Activated CD4-positive, alpha-beta memory T cell treated with anti-CD3 and anti-CD28 coated beads for 36 hours (primary cell): ENCODE data around the gene WDR76. TPM values are rescaled to one million over a fixed set of nuclear protein-coding genes. Genes with fewer than 3 reads are reported as not detected.
"Not testable (repeated sequence)": the region's sequence is repeated elsewhere in the genome, so short reads cannot be mapped to it uniquely, and the experiment has no call there.

Experiments
- CTCF ChIA-PET: fragments of 350-600 bp; sonication (Branson Sonifier 250); formaldehyde crosslinking; loops from one replicate; lab custom pipeline; 2021; ENCODE audit warnings: antibody characterized with exemption, inconsistent platforms; lab: Charles Lee
- POLR2A ChIA-PET: fragments of 350-600 bp; sonication (Branson Sonifier 250); formaldehyde crosslinking; loops from one replicate; lab custom pipeline; 2021; ENCODE audit warnings: antibody characterized with exemption; lab: Charles Lee
- DNase-seq: peaks from one replicate; pipeline ENCODE4 v3.0.0-alpha.2; 2020
- H3K27ac Mint-ChIP-seq: one replicate; pipeline ENCODE4 v1.8.0; 2021; ENCODE audit warnings: mixed read lengths
- H3K27me3 Mint-ChIP-seq: one replicate; pipeline ENCODE4 v1.8.0; 2021; ENCODE audit warnings: mixed read lengths
- H3K36me3 Mint-ChIP-seq: one replicate; pipeline ENCODE4 v1.8.0; 2021; ENCODE audit warnings: mixed read lengths
- H3K4me1 Mint-ChIP-seq: one replicate; pipeline ENCODE4 v1.8.0; 2021; ENCODE audit warnings: low read depth, mixed read lengths
- H3K4me3 Mint-ChIP-seq: one replicate; pipeline ENCODE4 v1.8.0; 2021; ENCODE audit warnings: mild to moderate bottlenecking, mixed read lengths
- H3K9me3 Mint-ChIP-seq: one replicate; pipeline ENCODE4 v1.8.0; 2021; ENCODE audit warnings: mixed read lengths
- intact Hi-C: fragments of 100-400 bp; cut with micrococcal nuclease; formaldehyde crosslinking; loops from one replicate; pipeline ENCODE4 v1.15.1; 2023
- total RNA-seq, 2 experiments: library from RNA; stranded (reverse); gene quantifications; one replicate each; pipeline ENCODE4 v1.2.3, GENCODE V29; 2021

The WDR76 gene
- total RNA-seq, 2 experiments from 2014 or later = 89.9 to 93.2 TPM

- intact Hi-C loops = loop anchor here (1.0 to 10.0 kb wide), 8 partner anchors 24 to 1580 kb away; partner anchors contain the start of genes CTDSPL2, EIF3J, GOLM2 and HYPK
- POLR2A ChIA-PET = interaction anchor here (1.0 to 1.7 kb wide), 7 partner anchors 12 to 904 kb away, joined by 3 to 17 read pairs (median 5); partner anchors contain the start of genes ELL3, HYPK, SERF2 and SERINC4
- peaks cover 32% of the 10 kb centered on the region for H3K36me3 Mint-ChIP-seq
Observed at GRCh38 chr15:43824302-43825246, 2.2 kb upstream of the WDR76 start, which contains the start of gene MFAP1. Gene MFAP1 (minus strand): TSS chr15:43824690. CDS start chr15:43824569, 121 bp downstream.

GRCh38 chr15:43825305-43825704 is 1.5 kb upstream of the WDR76 start:
- H3K27ac Mint-ChIP-seq = peak overlapping the region; percentile 97
- peaks cover 59% of the 10 kb centered on the region for H3K4me1 Mint-ChIP-seq
- not testable (repeated sequence) for H3K27me3 Mint-ChIP-seq, H3K9me3 Mint-ChIP-seq
- ChIA-PET POLR2A (interaction anchor here (1.2 to 1.7 kb wide), 6 partner anchors 13 to 903 kb away, joined by 4 to 17 read pairs (median 6); partner anchors contain the start of genes ELL3, HYPK, SERF2 and SERINC4), CTCF (interaction anchor here (1.2 kb wide), 1 partner anchor 384 kb away, joined by 3 read pairs; no protein-coding TSS in a partner anchor)
- peak; percentile 17 for DNase-seq
- intact Hi-C loops = loop anchor here (10.0 kb wide), 4 partner anchors 459 to 1579 kb away; partner anchors contain the start of genes EIF3J and GOLM2
- H3K36me3 Mint-ChIP-seq = peaks cover 38% of the 10 kb centered on the region
- peak overlapping the region; percentile 32 for H3K4me3 Mint-ChIP-seq

More at GRCh38 chr15:43824302-43825246, 2.2 kb upstream of the WDR76 start, which contains the start of gene MFAP1:
- peak; percentile 96 for DNase-seq
- Mint-ChIP-seq H3K27me3 (no peaks in the 10 kb centered on the region), H3K9me3 (no peaks in the 10 kb centered on the region), H3K27ac (peak within 1 kb of the TSS; percentile 97), H3K4me1 (peaks cover 56% of the 10 kb centered on the region), H3K4me3 (peak within 1 kb of the TSS; percentile 99)
- CTCF ChIA-PET = interaction anchor here (0.6 to 1.2 kb wide), 3 partner anchors 33 to 383 kb away, joined by 3 read pairs; no protein-coding TSS in a partner anchor

GRCh38 chr15:43826029-43826507 is 734 bp upstream of the WDR76 start:
- ChIA-PET POLR2A (no interaction called here), CTCF (no interaction called here)
- Mint-ChIP-seq H3K36me3 (peaks cover 40% of the 10 kb centered on the region), H3K9me3 (no peaks in the 10 kb centered on the region), H3K27me3 (no peaks in the 10 kb centered on the region), H3K27ac (peak overlapping the region; percentile 94), H3K4me1 (peaks cover 62% of the 10 kb centered on the region), H3K4me3 (peak overlapping the region; percentile 94)
- intact Hi-C loops = loop anchor here (2.0 to 10.0 kb wide), 6 partner anchors 77 to 1579 kb away; partner anchors contain the start of genes EIF3J and GOLM2
- DNase-seq = no peak

- H3K27ac Mint-ChIP-seq = peak overlapping the region; percentile 94
- peaks cover 48% of the 10 kb centered on the region for H3K36me3 Mint-ChIP-seq
- H3K27me3 Mint-ChIP-seq = no peaks in the 10 kb centered on the region
- no peaks in the 10 kb centered on the region for H3K9me3 Mint-ChIP-seq
- ChIA-PET POLR2A (interaction anchor here (0.5 to 2.3 kb wide), 11 partner anchors 8 to 82 kb away, joined by 3 to 10 read pairs (median 4); partner anchors contain the start of genes ELL3, HYPK, PDIA3 and SERF2), CTCF (interaction anchor here (0.9 to 1.6 kb wide), 4 partner anchors 15 to 387 kb away, joined by 3 to 6 read pairs (median 4); no protein-coding TSS in a partner anchor)
- peaks cover 54% of the 10 kb centered on the region for H3K4me1 Mint-ChIP-seq
- H3K4me3 Mint-ChIP-seq = peak overlapping the region; percentile 94
- DNase-seq = peak; percentile 49
- intact Hi-C loops = loop anchor here (10.0 kb wide), 4 partner anchors 457 to 1577 kb away; partner anchors contain the start of genes EIF3J and GOLM2
Observed at GRCh38 chr15:43828061-43828657, 1.4 kb downstream of the WDR76 start.

- H3K27me3 Mint-ChIP-seq, POLR2A ChIA-PET, H3K27ac Mint-ChIP-seq, H3K9me3 Mint-ChIP-seq, DNase-seq, CTCF ChIA-PET: not testable (repeated sequence)
- H3K36me3 Mint-ChIP-seq = peaks cover 53% of the 10 kb centered on the region
- peaks cover 44% of the 10 kb centered on the region for H3K4me1 Mint-ChIP-seq
- intact Hi-C loops = loop anchor here (10.0 kb wide), 4 partner anchors 455 to 1575 kb away; partner anchors contain the start of genes EIF3J and GOLM2
- peak overlapping the region; percentile 94 for H3K4me3 Mint-ChIP-seq
Observed at GRCh38 chr15:43829951-43830540, 3.2 kb downstream of the WDR76 start.

GRCh38 chr15:43830691-43831275 is 4.0 kb downstream of the WDR76 start:
- H3K27me3 Mint-ChIP-seq, intact Hi-C loops, H3K4me3 Mint-ChIP-seq, H3K27ac Mint-ChIP-seq, CTCF ChIA-PET, DNase-seq, H3K9me3 Mint-ChIP-seq: not testable (repeated sequence)
- POLR2A ChIA-PET = interaction anchor here (1.6 kb wide), 1 partner anchor 81 kb away, joined by 3 read pairs; no protein-coding TSS in a partner anchor
- H3K36me3 Mint-ChIP-seq = peaks cover 57% of the 10 kb centered on the region
- H3K4me1 Mint-ChIP-seq = peaks cover 42% of the 10 kb centered on the region

GRCh38 chr15:43831519-43832052 is 4.8 kb downstream of the WDR76 start:
- CTCF ChIA-PET, H3K27me3 Mint-ChIP-seq, DNase-seq, H3K9me3 Mint-ChIP-seq, intact Hi-C loops, H3K27ac Mint-ChIP-seq: not testable (repeated sequence)
- H3K4me1 Mint-ChIP-seq = peaks cover 34% of the 10 kb centered on the region
- peaks cover 61% of the 10 kb centered on the region for H3K36me3 Mint-ChIP-seq
- H3K4me3 Mint-ChIP-seq = peak overlapping the region; percentile 35
- POLR2A ChIA-PET = interaction anchor here (1.6 kb wide), 1 partner anchor 82 kb away, joined by 3 read pairs; no protein-coding TSS in a partner anchor

GRCh38 chr15:43832485-43832884 is 5.7 kb downstream of the WDR76 start:
- H3K4me3 Mint-ChIP-seq, H3K9me3 Mint-ChIP-seq, POLR2A ChIA-PET, H3K27me3 Mint-ChIP-seq, DNase-seq, CTCF ChIA-PET, intact Hi-C loops: not testable (repeated sequence)
- peaks cover 59% of the 10 kb centered on the region for H3K36me3 Mint-ChIP-seq
- peak overlapping the region; percentile 2 for H3K27ac Mint-ChIP-seq
- H3K4me1 Mint-ChIP-seq = peaks cover 34% of the 10 kb centered on the region

- POLR2A ChIA-PET = interaction anchor here (0.6 to 0.7 kb wide), 2 partner anchors 13 to 36 kb away, joined by 3 to 7 read pairs; no protein-coding TSS in a partner anchor
- Mint-ChIP-seq H3K27me3 (no peaks in the 10 kb centered on the region), H3K27ac (no peak overlapping the region)
Observed at GRCh38 chr15:43845421-43845820, 18.6 kb downstream of the WDR76 start.

GRCh38 chr15:43851251-43851650 is 24.4 kb downstream of the WDR76 start:
- no peak overlapping the region for H3K4me3 Mint-ChIP-seq
- no peaks in the 10 kb centered on the region for H3K9me3 Mint-ChIP-seq
- ChIA-PET POLR2A (interaction anchor here (0.9 kb wide), 1 partner anchor 10 kb away, joined by 3 read pairs; no protein-coding TSS in a partner anchor), CTCF (interaction anchor here (0.7 kb wide), 1 partner anchor 223 kb away, joined by 3 read pairs; no protein-coding TSS in a partner anchor)
- no peaks in the 10 kb centered on the region for H3K27me3 Mint-ChIP-seq
- no peak for DNase-seq
- H3K27ac Mint-ChIP-seq = no peak overlapping the region
- peaks cover 50% of the 10 kb centered on the region for H3K36me3 Mint-ChIP-seq
- intact Hi-C loops = no loop called here
- H3K4me1 Mint-ChIP-seq = no peaks in the 10 kb centered on the region

More at GRCh38 chr15:43845421-43845820, 18.6 kb downstream of the WDR76 start:
- intact Hi-C loops = no loop called here
- CTCF ChIA-PET = no interaction called here
- no peak for DNase-seq
- no peaks in the 10 kb centered on the region for H3K9me3 Mint-ChIP-seq
- H3K36me3 Mint-ChIP-seq = peaks cover 45% of the 10 kb centered on the region
- no peaks in the 10 kb centered on the region for H3K4me1 Mint-ChIP-seq
- no peak overlapping the region for H3K4me3 Mint-ChIP-seq
